ENCODE data around the gene NUP205.
"Not testable (repeated sequence)": the region's sequence is repeated elsewhere in the genome, so short reads cannot be mapped to it uniquely, and the experiment has no call there.

The NUP205 gene

GRCh38 chr7:135665042-135665441, 107.3 kb downstream of the NUP205 start:
- Histone ChIP-seq H3K27me3 (ENCODE audit: insufficient read depth, poor library complexity, severe bottlenecking) (no peaks in the 10 kb centered on the region), H3K9me3 (ENCODE audit: severe bottlenecking) (no peaks in the 10 kb centered on the region), H3K27ac (ENCODE audit: poor library complexity, severe bottlenecking) (peak overlapping the region; percentile 85), H3K36me3 (ENCODE audit: low read depth) (peaks cover 9% of the 10 kb centered on the region; the same call in 1 of the 2 replicates), H3K4me3 (ENCODE audit: severe bottlenecking) (no peak overlapping the region), H3K4me1 (ENCODE audit: insufficient read depth, poor library complexity, severe bottlenecking) (peaks cover 16% of the 10 kb centered on the region)
- DNase-seq (ENCODE audit: low spot score) (no peak), ATAC-seq (ENCODE audit: low read depth) (no peak)
- no peak for TF ChIP-seq CTCF (IDR thresholded peaks at IDR 0.05; ENCODE audit: poor library complexity, severe bottlenecking)

- peaks cover 13% of the 10 kb centered on the region; the same call in 1 of the 2 replicates for H3K36me3 ChIP-seq (ENCODE audit: low read depth)
- TF ChIP-seq CTCF (IDR thresholded peaks at IDR 0.05; ENCODE audit: poor library complexity, severe bottlenecking): no peak
- ATAC-seq (ENCODE audit: low read depth) (no peak), DNase-seq (ENCODE audit: low spot score) (no peak)
- H3K27ac ChIP-seq (ENCODE audit: poor library complexity, severe bottlenecking): no peak overlapping the region
- H3K9me3 ChIP-seq (ENCODE audit: severe bottlenecking): no peaks in the 10 kb centered on the region
- peaks cover 27% of the 10 kb centered on the region for H3K4me1 ChIP-seq (ENCODE audit: insufficient read depth, poor library complexity, severe bottlenecking)
- H3K4me3 ChIP-seq (ENCODE audit: severe bottlenecking): no peak overlapping the region
- H3K27me3 ChIP-seq (ENCODE audit: insufficient read depth, poor library complexity, severe bottlenecking): no peaks in the 10 kb centered on the region
Observed at GRCh38 chr7:135666156-135666555, 108.4 kb downstream of the NUP205 start.

- no peaks in the 10 kb centered on the region for H3K27me3 ChIP-seq (ENCODE audit: insufficient read depth, poor library complexity, severe bottlenecking)
- H3K36me3 ChIP-seq (ENCODE audit: low read depth): peaks cover 13% of the 10 kb centered on the region; the same call in 1 of the 2 replicates
- DNase-seq (ENCODE audit: low spot score) (no peak), ATAC-seq (ENCODE audit: low read depth) (no peak)
- no peak for TF ChIP-seq CTCF (IDR thresholded peaks at IDR 0.05; ENCODE audit: poor library complexity, severe bottlenecking)
- H3K4me3 ChIP-seq (ENCODE audit: severe bottlenecking): no peak overlapping the region
- H3K27ac ChIP-seq (ENCODE audit: poor library complexity, severe bottlenecking): no peak overlapping the region
- H3K4me1 ChIP-seq (ENCODE audit: insufficient read depth, poor library complexity, severe bottlenecking): peaks cover 30% of the 10 kb centered on the region
- no peaks in the 10 kb centered on the region for H3K9me3 ChIP-seq (ENCODE audit: severe bottlenecking)
Observed at GRCh38 chr7:135666846-135667245, 109.1 kb downstream of the NUP205 start.

GRCh38 chr7:135667626-135668025, 109.9 kb downstream of the NUP205 start:
- DNase-seq (ENCODE audit: low spot score); ATAC-seq (ENCODE audit: low read depth); H3K9me3 ChIP-seq (ENCODE audit: severe bottlenecking); H3K27me3 ChIP-seq (ENCODE audit: insufficient read depth, poor library complexity, severe bottlenecking); H3K4me3 ChIP-seq (ENCODE audit: severe bottlenecking); H3K27ac ChIP-seq (ENCODE audit: poor library complexity, severe bottlenecking): not testable (repeated sequence)
- peaks cover 16% of the 10 kb centered on the region; the same call in 1 of the 2 replicates for H3K36me3 ChIP-seq (ENCODE audit: low read depth)
- H3K4me1 ChIP-seq (ENCODE audit: insufficient read depth, poor library complexity, severe bottlenecking): peaks cover 34% of the 10 kb centered on the region

- DNase-seq (ENCODE audit: low spot score); ATAC-seq (ENCODE audit: low read depth); H3K4me3 ChIP-seq (ENCODE audit: severe bottlenecking); H3K9me3 ChIP-seq (ENCODE audit: severe bottlenecking); H3K27me3 ChIP-seq (ENCODE audit: insufficient read depth, poor library complexity, severe bottlenecking): not testable (repeated sequence)
- Histone ChIP-seq H3K4me1 (ENCODE audit: insufficient read depth, poor library complexity, severe bottlenecking) (peaks cover 39% of the 10 kb centered on the region), H3K27ac (ENCODE audit: poor library complexity, severe bottlenecking) (peak overlapping the region; percentile 79), H3K36me3 (ENCODE audit: low read depth) (peaks cover 27% of the 10 kb centered on the region)
Observed at GRCh38 chr7:135668852-135669395, 111.2 kb downstream of the NUP205 start.

- Histone ChIP-seq H3K9me3 (ENCODE audit: severe bottlenecking) (no peaks in the 10 kb centered on the region), H3K27me3 (ENCODE audit: insufficient read depth, poor library complexity, severe bottlenecking) (no peaks in the 10 kb centered on the region), H3K36me3 (ENCODE audit: low read depth) (peaks cover 35% of the 10 kb centered on the region), H3K4me1 (ENCODE audit: insufficient read depth, poor library complexity, severe bottlenecking) (peaks cover 39% of the 10 kb centered on the region), H3K27ac (ENCODE audit: poor library complexity, severe bottlenecking) (peak overlapping the region; percentile 79), H3K4me3 (ENCODE audit: severe bottlenecking) (no peak overlapping the region)
- no peak for ATAC-seq (ENCODE audit: low read depth)
- no peak for DNase-seq (ENCODE audit: low spot score)
- no peak for TF ChIP-seq CTCF (IDR thresholded peaks at IDR 0.05; ENCODE audit: poor library complexity, severe bottlenecking)
Observed at GRCh38 chr7:135669774-135670173, 112.1 kb downstream of the NUP205 start.
